Stimulated activated CD8-positive, alpha-beta memory T cell treated with anti-CD3 and anti-CD28 coated beads, Interleukin-7, amount 100 ng/mL, for 48 hours (primary cell): ENCODE results near the gene NAT14.

ENCODE experiments used
- DNase-seq, 2 donors: peaks; one replicate each; pipeline ENCODE4 v3.0.0-alpha.2; 2020; ENCODE audit warnings: low read depth in 1 of 2; ENCODE audit errors: extremely low read depth in 1 of 2

Gene NAT14

GRCh38 chr19:55452749-55453346 lies 32.1 kb upstream of the NAT14 start:
- peak in 1 of 2 donors; percentile 16 for DNase-seq

GRCh38 chr19:55453511-55454260 lies 31.3 kb upstream of the NAT14 start:
- DNase-seq, result no peak

GRCh38 chr19:55454787-55455243 lies 30.2 kb upstream of the NAT14 start:
- DNase-seq, result no peak

DNA sequence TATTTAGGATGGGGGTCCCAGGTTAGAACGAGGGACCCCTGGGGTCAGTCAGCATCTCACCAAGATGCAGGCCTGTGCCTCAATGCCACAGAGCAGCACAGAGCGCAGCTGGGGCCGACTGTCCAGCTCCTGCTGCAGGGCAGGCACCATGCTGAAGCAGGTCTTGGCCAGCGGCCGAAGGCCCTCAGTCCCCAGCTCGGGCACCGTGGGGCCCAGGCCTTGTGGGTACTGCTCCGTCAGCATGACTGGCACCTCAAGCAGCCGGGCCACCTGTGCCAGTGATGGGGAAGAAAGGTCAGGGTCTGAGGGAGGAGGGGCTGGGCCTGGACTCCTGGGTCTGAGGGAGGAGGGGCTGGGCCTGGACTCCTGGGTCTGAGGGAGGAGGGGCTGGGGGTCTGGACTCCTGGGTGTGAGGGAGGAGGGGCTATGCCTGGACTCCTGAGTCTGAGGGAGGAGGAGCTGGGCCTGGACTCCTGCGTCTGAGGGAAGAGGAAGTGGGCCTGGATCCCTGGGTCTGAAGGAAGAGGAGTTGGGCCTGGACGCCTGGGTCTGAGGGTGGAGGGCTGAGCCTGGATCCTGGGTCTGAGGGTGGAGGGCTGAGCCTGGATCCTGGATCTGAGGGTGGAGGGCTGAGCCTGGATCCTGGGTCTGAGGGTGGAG lies 29.3 kb upstream of the NAT14 start:
- DNase-seq, result no peak

DNA sequence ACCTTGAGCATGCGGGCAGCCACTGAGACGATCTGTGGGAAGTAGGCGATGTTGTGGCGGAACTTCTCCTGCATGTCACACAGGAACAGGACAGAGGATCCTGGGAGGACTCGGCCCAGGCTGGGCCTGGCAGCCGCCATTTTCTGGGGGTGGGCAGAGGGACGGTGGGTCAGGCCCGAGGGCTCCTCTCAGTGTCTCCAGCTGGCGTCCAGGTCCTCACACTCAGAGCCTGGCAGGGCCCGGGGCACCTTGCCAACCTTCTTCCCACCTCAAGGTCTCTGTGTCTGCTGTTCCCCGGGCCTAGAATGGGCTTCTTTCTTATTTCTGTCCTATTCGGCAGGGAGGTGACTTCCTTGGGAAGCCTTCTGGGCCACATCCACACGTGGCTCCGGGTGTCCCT lies 28.6 kb upstream of the NAT14 start:
- no peak for DNase-seq

DNA sequence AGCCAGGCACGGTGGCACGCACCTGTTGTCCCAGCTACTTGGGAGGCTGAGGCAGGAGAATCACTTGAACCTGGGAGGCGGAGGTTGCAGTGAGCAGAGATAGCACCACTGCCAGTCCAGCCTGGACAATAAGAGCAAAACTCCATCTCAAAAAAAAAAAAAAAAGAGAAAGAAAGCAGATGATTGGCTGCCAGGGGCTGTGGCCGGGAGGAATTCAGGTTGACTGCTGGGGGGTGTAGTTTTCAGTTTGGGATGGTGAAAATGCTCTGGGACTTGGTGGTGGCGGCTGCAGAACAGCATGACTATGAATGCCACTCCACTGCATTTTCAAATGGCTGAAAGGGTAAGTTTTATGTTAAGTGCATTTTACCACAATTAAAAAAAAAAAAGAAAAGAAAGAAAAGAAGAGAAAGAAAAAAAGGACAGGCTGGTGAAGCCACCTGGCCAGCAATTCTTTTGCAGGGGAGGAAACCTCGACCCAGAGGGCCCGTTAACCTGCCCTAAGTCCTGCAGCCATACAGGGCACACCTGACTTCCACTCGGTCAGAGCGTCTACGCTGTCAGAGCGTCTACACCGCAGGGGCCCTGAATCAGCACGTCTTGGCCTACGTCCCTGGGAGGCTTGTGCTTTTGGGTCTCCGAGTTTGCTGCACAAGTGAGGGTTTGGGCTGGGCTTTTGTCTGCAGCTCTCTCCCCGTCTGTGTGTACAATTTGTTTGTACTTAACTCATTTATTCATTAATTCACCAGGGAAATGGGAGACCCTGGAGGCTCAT lies 27.1 kb upstream of the NAT14 start:
- no peak for DNase-seq

DNA sequence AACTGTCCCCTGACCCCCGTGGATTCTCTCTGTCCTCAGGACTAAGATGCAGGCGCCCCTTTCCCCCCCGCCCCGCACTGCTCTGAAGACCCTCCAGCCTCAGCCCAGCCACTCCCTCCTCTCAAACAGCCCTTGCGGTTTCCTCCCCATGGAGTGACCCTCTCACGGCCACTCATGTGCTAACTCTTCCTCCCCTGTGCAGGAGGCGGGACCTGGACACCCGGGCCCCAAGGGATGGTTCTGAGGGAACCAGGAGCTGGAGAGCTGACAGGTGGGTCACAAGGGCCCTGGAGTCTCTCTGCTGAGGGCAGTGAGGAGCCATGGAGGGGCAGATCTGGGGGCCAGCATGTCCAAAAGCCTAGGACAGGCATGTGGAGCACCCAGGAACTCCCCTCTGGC lies 25.4 kb upstream of the NAT14 start:
- DNase-seq, result no peak

DNA sequence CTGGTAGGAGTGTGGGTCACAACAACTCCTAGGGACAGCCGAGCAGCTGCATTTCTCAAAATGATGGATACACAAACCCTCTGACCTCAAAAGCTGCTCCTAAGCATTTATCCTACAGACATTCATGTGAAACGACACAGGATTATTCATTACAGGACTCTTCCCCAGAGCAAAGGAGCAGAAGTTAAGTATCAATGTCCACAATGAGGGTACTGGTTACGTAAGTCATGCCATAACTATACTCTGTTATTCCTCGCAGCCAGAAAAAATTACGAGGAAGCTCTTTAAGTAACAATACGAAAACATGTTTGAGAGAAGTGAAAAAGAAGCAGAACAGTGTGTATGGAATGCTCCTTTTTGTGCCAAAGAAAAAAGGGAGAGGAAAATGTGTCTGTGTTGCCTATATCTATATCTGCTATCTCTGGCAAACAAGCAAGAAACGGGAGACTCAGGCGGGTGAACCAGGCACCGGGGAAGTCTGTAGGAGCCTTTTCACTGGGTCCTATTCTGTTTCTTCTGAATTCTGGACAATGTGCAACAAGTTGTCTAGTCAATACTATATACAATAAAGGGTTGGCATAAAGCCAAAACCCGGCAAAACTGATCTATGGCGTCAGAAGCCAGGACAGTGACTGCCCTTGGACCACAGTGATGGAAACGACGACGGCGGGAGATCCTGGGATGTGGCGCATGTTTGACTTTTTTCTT lies 24.9 kb upstream of the NAT14 start:
- no peak for DNase-seq

GRCh38 chr19:55460670-55461258 lies 24.2 kb upstream of the NAT14 start:
- DNase-seq, result peak; percentile 27 to 33

DNA sequence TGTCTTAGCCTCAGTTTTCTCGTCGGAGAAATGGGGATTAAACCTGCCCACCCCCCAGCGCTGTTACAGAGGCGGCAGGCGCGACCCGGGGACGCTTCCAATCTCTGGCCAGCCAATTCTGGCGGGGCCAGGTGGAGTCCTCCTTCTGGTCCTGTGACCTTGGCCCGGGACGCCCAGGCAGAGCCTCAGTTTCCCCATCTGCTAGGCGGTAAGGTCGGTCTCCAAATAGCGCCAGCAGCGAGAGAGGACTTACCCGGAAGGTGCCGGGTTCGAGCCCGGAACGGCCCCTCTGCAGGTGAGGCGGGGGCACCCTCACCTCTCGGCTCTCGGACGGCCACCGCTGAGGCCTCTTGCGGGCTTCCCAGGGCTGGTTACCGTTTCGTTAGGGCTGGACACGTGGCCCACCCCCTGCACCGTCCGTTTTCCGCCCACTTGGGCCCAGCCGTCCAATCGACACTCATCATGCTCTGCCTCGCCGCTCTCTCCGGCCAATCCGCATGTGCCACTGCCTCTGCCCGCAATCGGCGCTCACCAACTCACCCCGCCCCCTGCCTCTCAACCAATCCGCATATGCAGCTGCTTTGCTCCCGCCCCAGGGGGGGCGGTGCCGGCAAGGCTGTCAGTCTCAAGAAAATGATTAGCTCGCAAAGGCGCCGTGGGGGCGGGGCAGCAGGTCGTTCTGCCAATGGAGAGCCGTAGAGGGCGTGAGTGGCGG lies 23.6 kb upstream of the NAT14 start, which contains the start of gene ISOC2:
Gene ISOC2, minus strand, starts transcription at position 384 of the 715 bp plus-strand sequence. CDS start 5,156 bp downstream, outside the sequence.
- DNase-seq, result peak; percentile 100

DNA sequence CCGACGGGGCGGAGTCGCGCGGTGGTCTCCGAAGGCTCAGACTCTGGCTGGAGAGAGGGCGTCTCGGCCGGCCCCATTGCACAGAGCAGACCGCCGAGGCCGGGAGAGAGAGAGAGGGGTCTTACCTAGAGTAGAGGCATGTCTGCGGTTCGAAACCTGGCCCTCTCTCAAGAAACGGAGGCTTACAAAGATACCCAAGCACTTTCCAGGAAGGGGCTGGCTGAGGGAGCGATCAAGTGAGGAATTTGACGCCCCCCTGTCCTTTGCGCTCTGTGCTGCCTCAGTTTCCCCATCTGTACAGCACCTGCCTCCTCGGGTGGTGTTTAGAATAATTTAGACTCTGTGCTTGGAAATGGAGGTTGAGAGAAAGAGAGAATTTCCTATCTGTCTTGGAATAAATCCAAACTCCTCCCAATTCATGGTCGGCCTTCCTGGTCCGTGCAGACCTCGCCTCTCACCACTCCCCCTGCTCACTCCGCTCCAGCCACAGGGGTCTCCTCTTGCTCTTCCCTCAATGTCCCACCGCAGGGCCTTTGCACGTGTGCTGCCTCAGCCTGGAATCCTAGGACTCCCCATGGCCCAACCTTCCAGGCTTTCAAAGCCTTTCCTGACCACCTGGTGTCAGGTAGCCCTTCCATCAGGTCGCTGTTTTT lies 22.9 kb upstream of the NAT14 start:
- DNase-seq, result no peak

DNA sequence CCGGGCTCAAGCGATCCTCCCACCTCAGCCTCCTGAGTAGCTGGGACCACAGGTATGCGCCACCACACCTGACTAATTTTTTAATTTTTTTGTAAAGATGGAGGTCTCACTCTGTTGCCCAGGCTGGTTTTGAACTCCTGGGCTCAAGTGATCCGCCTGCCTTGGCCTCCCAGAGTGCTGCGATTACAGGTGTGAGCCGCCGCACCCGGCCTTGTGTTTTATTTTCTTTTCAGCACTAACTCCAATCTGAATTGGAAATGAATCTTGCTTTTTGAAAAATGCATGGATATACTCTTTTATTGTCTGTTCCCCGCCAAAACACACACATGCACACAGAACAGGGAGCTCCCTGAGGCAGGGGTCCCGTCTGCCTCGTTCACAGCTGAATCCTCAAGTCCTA lies 22.3 kb upstream of the NAT14 start:
- no peak for DNase-seq

- DNase-seq, result no peak
Measured at GRCh38 chr19:55463583-55464031, 21.4 kb upstream of the NAT14 start.

DNA sequence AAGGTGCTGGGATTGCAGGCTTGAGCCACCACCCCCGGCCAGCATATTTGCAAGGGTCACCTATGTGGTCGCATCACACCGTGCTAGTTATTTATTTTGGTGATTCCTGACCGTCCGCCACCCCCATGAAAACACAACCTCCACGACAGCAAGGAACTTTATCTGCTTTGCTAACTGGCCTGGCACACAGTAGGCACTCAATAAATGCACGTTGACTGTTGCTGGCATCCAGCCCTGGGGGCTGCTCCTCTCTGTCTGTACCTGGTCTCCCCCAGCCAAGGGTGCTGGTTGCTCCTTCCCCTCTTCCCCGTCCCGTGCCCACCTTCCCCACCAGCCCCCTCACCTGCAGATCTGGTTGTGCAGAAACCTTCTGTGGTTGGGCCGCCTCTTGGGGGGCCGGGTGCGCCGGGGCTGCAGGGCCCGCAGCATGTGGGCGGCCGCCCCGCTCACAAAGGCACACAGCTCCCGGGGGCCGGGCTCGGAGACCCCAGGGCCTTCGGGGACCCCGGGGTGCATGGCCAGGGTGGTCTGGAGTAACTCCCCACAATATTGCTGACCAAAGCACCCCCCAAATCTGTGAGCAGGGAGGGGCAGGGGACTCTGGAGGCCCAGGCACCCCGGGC lies 20.8 kb upstream of the NAT14 start:
- no peak for DNase-seq

GRCh38 chr19:55464662-55465054 lies 20.3 kb upstream of the NAT14 start, which contains the start of gene C19orf85:
Gene C19orf85, minus strand, starts transcription at chr19:55464751. Its CDS starts 197 bp downstream, at chr19:55464554.
- no peak for DNase-seq

DNA sequence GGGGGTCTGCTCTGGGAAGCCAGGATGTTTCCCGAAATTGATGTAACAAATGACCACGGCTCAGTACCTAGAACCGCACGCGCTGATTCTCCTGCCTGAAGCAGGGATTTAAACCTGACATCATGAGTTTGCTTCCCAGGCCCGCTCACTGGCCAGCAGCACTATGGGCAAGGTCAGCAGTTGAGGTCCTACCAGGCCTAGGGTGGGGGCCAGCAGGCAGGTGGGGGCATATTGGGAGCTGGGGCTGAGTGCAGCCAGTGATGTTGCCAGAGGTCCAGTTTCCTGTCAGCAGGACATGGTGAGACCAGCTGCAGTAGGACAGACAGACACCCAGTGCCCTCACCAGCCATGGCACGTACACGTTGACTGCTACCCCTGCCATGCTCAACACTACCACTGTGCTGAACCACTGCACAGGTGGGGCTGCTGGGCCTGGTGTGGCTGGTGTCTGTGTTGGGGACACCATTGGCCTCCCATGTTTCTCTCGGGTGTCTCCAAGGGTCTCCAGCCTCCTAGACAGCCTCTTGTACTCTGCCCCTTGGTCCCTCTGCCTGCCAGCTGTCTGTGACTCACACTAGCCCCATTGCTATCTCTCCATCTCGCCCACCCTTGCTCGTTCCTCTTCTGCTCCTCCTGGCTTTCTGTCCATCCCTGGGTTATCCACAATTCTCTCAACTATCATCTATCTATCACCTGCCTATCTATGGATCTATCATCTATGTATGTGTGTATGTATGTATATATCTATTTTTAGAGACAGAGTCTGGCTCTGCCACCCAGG lies 19.3 kb upstream of the NAT14 start:
- DNase-seq, result no peak

DNA sequence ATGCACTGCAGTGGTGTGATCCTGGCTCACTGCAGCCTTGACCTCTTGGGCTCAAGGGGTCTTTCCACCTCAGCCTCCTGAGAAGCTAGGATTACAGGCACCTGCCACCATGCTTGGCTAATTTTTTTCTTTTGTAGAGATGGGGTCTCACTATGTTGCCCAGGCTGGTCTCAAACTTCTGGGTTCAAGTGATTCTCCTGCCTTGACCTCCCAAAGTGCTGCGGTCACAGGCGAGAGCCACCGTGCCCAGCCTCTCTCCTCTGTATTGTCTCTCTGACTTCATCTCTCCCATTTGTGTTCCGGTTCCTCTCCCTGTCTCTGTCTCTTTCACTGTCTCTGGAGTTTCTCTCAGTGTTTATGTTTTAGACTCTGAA lies 18.8 kb upstream of the NAT14 start:
- no peak for DNase-seq
